ENCODE data around the gene ARHGAP1. TPM values are rescaled to one million over a fixed set of nuclear protein-coding genes. Genes with fewer than 3 reads are reported as not detected.
"Not testable (repeated sequence)": the region's sequence is repeated elsewhere in the genome, so short reads cannot be mapped to it uniquely, and the experiment has no call there.

ARHGAP1 gene
- total RNA-seq, 1 donor from 2014 or later: 27.3 TPM

- DNase-seq (ENCODE audit: low read depth): peak; percentile 91
Observed at GRCh38 chr11:46675288-46675851, 25.0 kb downstream of the ARHGAP1 start.

- DNase-seq (ENCODE audit: low read depth): peak; percentile 95
Observed at GRCh38 chr11:46674463-46675287, 25.7 kb downstream of the ARHGAP1 start.

GRCh38 chr11:46673713-46674462 is 26.5 kb downstream of the ARHGAP1 start:
- peak; percentile 64 for DNase-seq (ENCODE audit: low read depth)

- peak; percentile 86 for DNase-seq (ENCODE audit: low read depth)
Observed at GRCh38 chr11:46672381-46672839, 28.0 kb downstream of the ARHGAP1 start.

- no peak for DNase-seq (ENCODE audit: low read depth)
Observed at GRCh38 chr11:46671958-46672315, 28.5 kb downstream of the ARHGAP1 start.

- DNase-seq (ENCODE audit: low read depth): not testable (repeated sequence)
Observed at GRCh38 chr11:46670521-46670920, 29.9 kb downstream of the ARHGAP1 start.

GRCh38 chr11:46669711-46670139 is 30.7 kb downstream of the ARHGAP1 start:
- DNase-seq (ENCODE audit: low read depth): no peak

- DNase-seq (ENCODE audit: low read depth): no peak
Observed at GRCh38 chr11:46668480-46669085, 31.8 kb downstream of the ARHGAP1 start.

- DNase-seq (ENCODE audit: low read depth): no peak
Observed at GRCh38 chr11:46667043-46667481, 33.4 kb downstream of the ARHGAP1 start.

GRCh38 chr11:46666516-46666915 is 33.9 kb downstream of the ARHGAP1 start:
- no peak for DNase-seq (ENCODE audit: low read depth)

- DNase-seq (ENCODE audit: low read depth): no peak
Observed at GRCh38 chr11:46665356-46665755, 35.1 kb downstream of the ARHGAP1 start.

- DNase-seq (ENCODE audit: low read depth): no peak
Observed at GRCh38 chr11:46664612-46665011, 35.8 kb downstream of the ARHGAP1 start.

- DNase-seq (ENCODE audit: low read depth): no peak
Observed at GRCh38 chr11:46663277-46663940, 37.0 kb downstream of the ARHGAP1 start.

GRCh38 chr11:46662366-46662765 is 38.1 kb downstream of the ARHGAP1 start:
- no peak for DNase-seq (ENCODE audit: low read depth)

GRCh38 chr11:46661836-46662235 is 38.6 kb downstream of the ARHGAP1 start:
- DNase-seq (ENCODE audit: low read depth): no peak

GRCh38 chr11:46659908-46660307 is 40.5 kb downstream of the ARHGAP1 start:
- DNase-seq (ENCODE audit: low read depth): peak; percentile 86

- peak; percentile 62 for DNase-seq (ENCODE audit: low read depth)
Observed at GRCh38 chr11:46658259-46658658, 42.2 kb downstream of the ARHGAP1 start.

- no peak for DNase-seq (ENCODE audit: low read depth)
Observed at GRCh38 chr11:46657186-46657585, 43.2 kb downstream of the ARHGAP1 start.

- DNase-seq (ENCODE audit: low read depth): no peak
Observed at GRCh38 chr11:46655631-46656030, 44.8 kb downstream of the ARHGAP1 start.

- peak; percentile 92 for DNase-seq (ENCODE audit: low read depth)
Observed at GRCh38 chr11:46649180-46649738, 51.2 kb downstream of the ARHGAP1 start.

GRCh38 chr11:46643986-46644385 is 56.4 kb downstream of the ARHGAP1 start:
- DNase-seq (ENCODE audit: low read depth): no peak
